Gastroesophageal sphincter (tissue), 4 donors: ENCODE results near the gene AMPD3. TPM values are rescaled to one million over a fixed set of nuclear protein-coding genes. Genes with fewer than 3 reads are reported as not detected.

ENCODE experiments used
- ATAC-seq: fragments of 150-250 bp; one replicate; pipeline ENCODE4 v1.9.1; 2016; ENCODE audit warnings: mild to moderate bottlenecking, moderate library complexity
- H3K27ac ChIP-seq, 4 donors: fragments of 200-600 bp; sonication (generic) in 3 of 4; 1 replicate in 3 of 4; 2 replicates in 1 of 4; pipeline ENCODE4 v1.5.1; 2016 to 2019
- H3K27me3 ChIP-seq: fragments of 200-600 bp; sonication (generic); one replicate; pipeline ENCODE4 v1.5.1; 2019
- H3K36me3 ChIP-seq, 2 donors: fragments of 200-600 bp; sonication (generic); one replicate each; pipeline ENCODE4 v1.5.1; 2019; ENCODE audit warnings: control low read depth in 1 of 2
- H3K4me1 ChIP-seq, 3 donors: fragments of 200-600 bp; sonication (generic); 1 replicate in 2 of 3; 2 replicates in 1 of 3; pipeline ENCODE4 v1.5.1; 2016 to 2019; ENCODE audit warnings: control low read depth in 2 of 3
- H3K4me3 ChIP-seq, 2 donors: fragments of 200-600 bp; sonication (generic); one replicate each; pipeline ENCODE4 v1.5.1; 2019; ENCODE audit warnings: mild to moderate bottlenecking in 1 of 2, moderate library complexity in 1 of 2
- H3K9me3 ChIP-seq, 3 donors: fragments of 200-600 bp; sonication (generic); one replicate each; pipeline ENCODE4 v1.5.1; 2017 to 2019; ENCODE audit warnings: control low read depth in 2 of 3
- EP300 ChIP-seq: sonication (generic); formaldehyde crosslinking; IDR thresholded peaks from one replicate; pipeline ENCODE4 v1.6.1; 2017; ENCODE audit warnings: antibody characterized with exemption, mild to moderate bottlenecking
- POLR2A ChIP-seq, 2 donors: fragments of 450-650 bp; IDR thresholded peaks; one replicate each; pipeline ENCODE4 v1.6.1; 2017; ENCODE audit warnings: antibody characterized with exemption in 2 of 2, mild to moderate bottlenecking in 2 of 2, moderate library complexity in 1 of 2
- POLR2AphosphoS5 ChIP-seq: sonication (generic); formaldehyde crosslinking; IDR thresholded peaks from one replicate; pipeline ENCODE4 v1.6.1; 2017; ENCODE audit warnings: antibody characterized with exemption
- WGBS, 2 donors: methylation state at CpG; one replicate each; pipeline ENCODE4 v1.1.5; 2018; ENCODE audit warnings: low coverage in 1 of 2; 5-methylcytosine and 5-hydroxymethylcytosine counted together
- total RNA-seq, 4 donors: library from RNA; depleted of rRNA; stranded (reverse); fragments of >200 nt; gene quantifications; one replicate each; pipeline ENCODE4 v1.1.0, GENCODE V29; 2016
- TF ChIP-seq, protein P1 (sequence below), 4 experiments: fragments of 200-600 bp in 2 of 4; fragments of 450-650 bp in 2 of 4; sonication (generic) in 1 of 4; IDR thresholded peaks; one replicate each; pipeline ENCODE4 v1.5.1; 2017 to 2019; ENCODE audit warnings: antibody characterized with exemption in 4 of 4, mild to moderate bottlenecking in 2 of 4, moderate library complexity in 2 of 4

The AMPD3 gene
- total RNA-seq, 4 donors from 2014 or later, result 4.3 to 7.3 (median 5.4) TPM

DNA sequence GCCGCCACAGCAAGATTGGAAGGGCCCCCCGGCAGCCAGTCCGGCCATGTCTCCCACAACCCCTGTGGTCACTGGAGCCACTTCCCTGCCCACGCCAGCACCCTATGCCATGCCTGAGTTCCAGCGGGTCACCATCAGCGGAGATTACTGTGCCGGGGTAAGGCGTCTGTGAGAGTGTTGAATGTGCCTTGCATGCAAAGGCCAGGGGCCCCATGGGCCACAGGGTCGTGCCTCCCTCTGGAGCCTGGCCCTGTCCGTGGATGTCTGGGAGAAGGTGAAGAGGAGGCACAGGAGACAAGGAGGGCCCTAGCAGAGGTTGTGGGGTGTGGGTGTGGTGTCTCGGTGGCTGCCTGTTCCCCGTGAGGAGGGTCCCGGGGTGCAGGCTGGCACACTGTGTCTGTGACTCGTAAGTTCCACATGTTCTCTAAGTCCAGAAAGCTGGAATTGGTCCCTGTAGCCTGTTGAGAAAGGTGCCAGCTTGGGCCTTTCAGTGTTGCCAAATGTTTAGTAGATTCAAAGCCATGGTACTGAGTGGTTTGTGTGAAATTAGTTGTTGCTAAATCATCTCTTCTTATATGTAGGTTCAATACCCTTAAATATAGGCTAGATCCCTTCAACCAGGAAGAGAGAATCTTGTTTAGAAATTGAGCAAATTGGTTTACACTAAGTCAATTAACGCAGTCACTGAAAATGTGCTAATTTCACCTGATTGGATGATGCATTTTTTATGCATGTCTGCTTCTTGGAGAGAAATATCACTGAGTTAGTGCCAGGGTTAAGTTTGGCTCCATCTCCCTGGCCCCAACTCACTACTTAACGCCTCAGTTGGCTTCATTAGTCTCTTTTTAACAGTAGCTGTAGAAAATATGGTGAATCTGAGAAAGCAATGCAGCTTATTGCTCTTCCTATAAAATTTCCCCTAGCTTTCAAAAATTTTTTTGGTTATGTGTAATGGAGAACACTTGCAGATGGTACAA lies 23.8 kb downstream of the AMPD3 start:
- H3K27me3 ChIP-seq, result no peaks in the 10 kb centered on the region
- 70 to 89% methylated on average over 2 to 5 of the region's 16 CpGs for WGBS, 2 donors
- H3K4me3 ChIP-seq, result no peak overlapping the region
- H3K9me3 ChIP-seq, result no peaks in the 10 kb centered on the region
- TF ChIP-seq EP300 (no peak), POLR2A (IDR thresholded peaks at IDR 0.05) (no peak), POLR2AphosphoS5 (no peak)
- TF ChIP-seq, protein P1, sequence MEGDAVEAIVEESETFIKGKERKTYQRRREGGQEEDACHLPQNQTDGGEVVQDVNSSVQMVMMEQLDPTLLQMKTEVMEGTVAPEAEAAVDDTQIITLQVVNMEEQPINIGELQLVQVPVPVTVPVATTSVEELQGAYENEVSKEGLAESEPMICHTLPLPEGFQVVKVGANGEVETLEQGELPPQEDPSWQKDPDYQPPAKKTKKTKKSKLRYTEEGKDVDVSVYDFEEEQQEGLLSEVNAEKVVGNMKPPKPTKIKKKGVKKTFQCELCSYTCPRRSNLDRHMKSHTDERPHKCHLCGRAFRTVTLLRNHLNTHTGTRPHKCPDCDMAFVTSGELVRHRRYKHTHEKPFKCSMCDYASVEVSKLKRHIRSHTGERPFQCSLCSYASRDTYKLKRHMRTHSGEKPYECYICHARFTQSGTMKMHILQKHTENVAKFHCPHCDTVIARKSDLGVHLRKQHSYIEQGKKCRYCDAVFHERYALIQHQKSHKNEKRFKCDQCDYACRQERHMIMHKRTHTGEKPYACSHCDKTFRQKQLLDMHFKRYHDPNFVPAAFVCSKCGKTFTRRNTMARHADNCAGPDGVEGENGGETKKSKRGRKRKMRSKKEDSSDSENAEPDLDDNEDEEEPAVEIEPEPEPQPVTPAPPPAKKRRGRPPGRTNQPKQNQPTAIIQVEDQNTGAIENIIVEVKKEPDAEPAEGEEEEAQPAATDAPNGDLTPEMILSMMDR (IDR thresholded peaks at IDR 0.05), result no peak
- peaks cover 0 to 10% (median 0%) of the 10 kb centered on the region in 3 donors for H3K4me1 ChIP-seq
- no peak overlapping the region for H3K27ac ChIP-seq
- ATAC-seq, result no peak
- peaks cover 0 to 5% of the 10 kb centered on the region in 2 donors for H3K36me3 ChIP-seq

DNA sequence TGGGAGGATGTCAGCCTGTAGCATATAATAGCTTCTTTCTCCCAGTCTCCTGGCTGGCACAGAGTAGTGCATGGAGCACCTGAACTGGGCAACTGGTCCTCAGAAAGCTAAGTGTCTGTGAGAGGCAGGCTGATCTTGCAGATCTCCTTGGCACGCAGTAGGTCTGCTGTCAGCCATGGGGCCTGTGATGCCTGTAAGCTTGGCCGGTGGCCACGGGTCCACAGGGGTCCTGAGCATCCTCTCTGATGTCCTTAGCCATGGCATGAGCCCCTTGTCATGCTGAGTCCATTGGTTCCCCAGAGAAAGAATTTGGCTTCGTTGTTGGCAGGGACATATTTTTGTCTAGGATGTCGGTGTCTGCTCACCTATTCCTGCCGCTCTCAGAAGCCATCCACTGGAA lies 25.0 kb downstream of the AMPD3 start:
- peaks cover 0 to 10% (median 0%) of the 10 kb centered on the region in 3 donors for H3K4me1 ChIP-seq
- H3K27me3 ChIP-seq, result no peaks in the 10 kb centered on the region
- no peak overlapping the region for H3K27ac ChIP-seq
- peaks cover 0 to 9% of the 10 kb centered on the region in 2 donors for H3K36me3 ChIP-seq
- ATAC-seq, result no peak
- H3K4me3 ChIP-seq, result no peak overlapping the region
- TF ChIP-seq EP300 (no peak), POLR2AphosphoS5 (no peak), POLR2A (IDR thresholded peaks at IDR 0.05) (no peak)
- TF ChIP-seq, protein P1 (IDR thresholded peaks at IDR 0.05), result no peak
- 79% methylated on average over 2 to 3 of the region's 6 CpGs for WGBS, 2 donors
- no peaks in the 10 kb centered on the region for H3K9me3 ChIP-seq

DNA sequence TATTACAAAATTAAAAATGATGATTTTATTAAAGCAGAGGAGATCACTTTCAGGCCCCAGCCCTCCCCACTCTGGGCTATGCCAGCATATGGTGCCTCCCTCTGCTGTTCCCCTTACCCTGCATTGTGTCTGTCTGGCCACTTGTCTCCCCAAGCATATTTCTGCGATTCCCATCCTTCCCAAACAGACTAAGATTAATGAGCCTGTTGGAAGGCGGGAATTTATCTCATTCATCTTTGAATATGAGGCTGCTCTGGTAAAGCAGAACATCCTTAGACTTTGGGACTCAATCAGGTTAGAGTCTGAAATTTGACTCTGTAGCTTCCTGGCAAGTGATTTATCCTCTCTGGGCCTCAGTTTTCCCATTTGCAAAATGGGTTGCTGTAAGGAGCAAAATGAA lies 25.7 kb downstream of the AMPD3 start:
- Histone ChIP-seq H3K36me3 (peaks cover 0 to 10% of the 10 kb centered on the region in 2 donors), H3K27me3 (no peaks in the 10 kb centered on the region), H3K9me3 (no peaks in the 10 kb centered on the region), H3K4me3 (no peak overlapping the region), H3K27ac (no peak overlapping the region), H3K4me1 (peaks cover 0 to 10% (median 0%) of the 10 kb centered on the region in 3 donors)
- no peak for ATAC-seq
- TF ChIP-seq EP300 (no peak), POLR2AphosphoS5 (no peak), POLR2A (IDR thresholded peaks at IDR 0.05) (no peak)
- TF ChIP-seq, protein P1 (IDR thresholded peaks at IDR 0.05), result no peak
- 64% methylated on average over 2 of the region's 2 CpGs for WGBS, 2 donors

DNA sequence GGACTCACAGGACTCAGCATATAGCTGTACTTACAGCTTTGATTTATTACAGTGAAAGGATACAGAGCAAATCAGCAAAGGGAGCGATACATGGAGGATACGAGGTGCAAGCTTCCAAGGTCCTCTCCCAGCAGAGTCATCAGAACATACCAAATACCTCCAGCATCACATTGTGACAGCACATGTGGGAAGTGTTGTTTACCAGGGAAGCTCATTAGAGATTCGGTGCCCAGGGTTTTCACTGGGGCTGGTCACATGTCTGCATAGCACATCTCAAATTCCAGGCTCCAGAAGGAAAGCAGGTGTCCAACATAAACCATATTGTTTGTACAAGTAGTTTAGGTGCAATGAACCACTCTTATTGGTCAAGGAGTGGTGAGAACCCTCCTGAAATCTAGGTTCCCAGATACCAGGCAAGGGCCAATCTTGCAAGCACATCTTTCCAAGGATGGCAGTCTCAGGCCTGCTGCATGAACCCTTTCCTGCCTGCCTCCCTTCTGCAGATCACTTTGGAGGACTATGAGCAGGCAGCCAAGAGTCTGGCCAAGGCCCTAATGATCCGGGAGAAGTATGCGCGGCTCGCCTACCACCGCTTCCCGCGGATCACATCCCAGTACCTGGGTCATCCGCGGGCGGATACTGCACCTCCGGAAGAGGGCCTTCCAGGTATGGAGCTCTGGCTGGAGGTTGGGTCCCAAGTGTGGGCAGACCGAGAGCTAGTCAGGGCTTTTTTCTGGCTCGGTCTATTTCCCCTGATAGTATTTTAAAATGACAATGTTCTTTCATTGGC lies 26.7 kb downstream of the AMPD3 start:
- Histone ChIP-seq H3K4me1 (peaks cover 0 to 10% (median 0%) of the 10 kb centered on the region in 3 donors), H3K36me3 (peaks cover 0 to 10% of the 10 kb centered on the region in 2 donors), H3K27me3 (no peaks in the 10 kb centered on the region), H3K9me3 (no peaks in the 10 kb centered on the region), H3K4me3 (no peak overlapping the region), H3K27ac (no peak overlapping the region)
- TF ChIP-seq POLR2AphosphoS5 (no peak), POLR2A (IDR thresholded peaks at IDR 0.05) (no peak), EP300 (no peak)
- TF ChIP-seq, protein P1 (IDR thresholded peaks at IDR 0.05), result no peak
- WGBS, 2 donors, result 69 to 89% methylated on average over 3 to 11 of the region's 16 CpGs
- no peak for ATAC-seq
